Naive B cell (primary cell): ENCODE data around the gene CARD11. TPM values are rescaled to one million over a fixed set of nuclear protein-coding genes. Genes with fewer than 3 reads are reported as not detected.
A peak's percentile ranks its signal among the peaks of the same experiment; 100 is the strongest.

Experiments
- ATAC-seq, 2 donors: fragments of 150-1000 bp; cut with Tn5 transposase; 2 replicates each; pipeline ENCODE4 v1.10.0; 2021; ENCODE audit warnings: low read depth in 2 of 2, mild to moderate bottlenecking in 2 of 2, moderate library complexity in 2 of 2
- DNase-seq: peaks from one replicate; pipeline ENCODE4 v3.0.0; 2022
- H3K27ac Mint-ChIP-seq, 6 donors: one replicate each; pipeline ENCODE4 v1.8.0; 2020 to 2022; ENCODE audit warnings: mild to moderate bottlenecking in 6 of 6, mixed read lengths in 6 of 6, moderate library complexity in 5 of 6, inconsistent platforms in 2 of 6
- H3K27me3 Mint-ChIP-seq, 3 donors: one replicate each; pipeline ENCODE4 v1.8.0; 2021 to 2022; ENCODE audit warnings: mixed read lengths in 3 of 3, mild to moderate bottlenecking in 1 of 3
- H3K36me3 Mint-ChIP-seq, 2 donors: one replicate each; pipeline ENCODE4 v1.8.0; 2020 to 2022; ENCODE audit warnings: mixed read lengths in 2 of 2, inconsistent platforms in 1 of 2, mild to moderate bottlenecking in 1 of 2
- H3K4me1 Mint-ChIP-seq, 3 donors: one replicate each; pipeline ENCODE4 v1.8.0; 2020 to 2022; ENCODE audit warnings: mixed read lengths in 3 of 3, inconsistent platforms in 1 of 3, mild to moderate bottlenecking in 1 of 3, moderate library complexity in 1 of 3
- H3K4me3 Mint-ChIP-seq, 8 donors: one replicate each; pipeline ENCODE4 v1.8.0; 2020 to 2022; ENCODE audit warnings: mild to moderate bottlenecking in 8 of 8, mixed read lengths in 8 of 8, moderate library complexity in 8 of 8, inconsistent platforms in 2 of 8
- H3K9me3 Mint-ChIP-seq, 7 donors: one replicate each; pipeline ENCODE4 v1.8.0; 2020 to 2022; ENCODE audit warnings: mixed read lengths in 7 of 7, mild to moderate bottlenecking in 5 of 7, inconsistent platforms in 2 of 7, moderate library complexity in 1 of 7
- polyA plus RNA-seq, 6 donors: library from polyadenylated mRNA; unstranded; fragments of 300-500 nt; fragmentation: Illumina TruSeq; gene quantifications; one replicate each; pipeline ENCODE4 v1.2.3, GENCODE V29; 2021; ENCODE audit warnings: low read depth in 6 of 6

Gene CARD11
- polyA plus RNA-seq, 6 donors from 2014 or later, result 9.4 to 55.3 (median 17.5) TPM

DNA sequence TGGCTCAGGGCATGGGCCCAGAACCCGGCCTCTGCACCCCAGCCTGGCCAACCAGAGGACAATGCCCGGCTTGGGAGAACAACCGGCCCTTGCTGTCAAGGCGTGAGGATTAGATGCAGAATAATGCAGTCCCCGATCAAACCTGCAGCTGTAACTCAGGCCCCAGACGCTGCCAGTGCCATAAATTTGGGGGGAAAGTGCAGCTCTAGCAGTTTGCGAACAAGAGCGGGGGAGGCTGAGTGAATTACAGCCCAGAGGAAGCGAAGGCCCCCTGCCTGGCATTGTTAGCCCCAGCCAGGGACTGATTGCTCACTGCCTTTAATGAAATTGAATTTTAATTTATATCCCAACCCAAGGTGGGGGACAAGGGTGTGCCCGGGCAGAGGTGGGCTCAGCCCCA lies 161.6 kb downstream of the CARD11 start:
- H3K36me3 Mint-ChIP-seq, result no peaks in the 10 kb centered on the region
- H3K4me1 Mint-ChIP-seq, result peaks cover 15 to 24% (median 18%) of the 10 kb centered on the region in 3 donors
- DNase-seq (no peak), ATAC-seq (no peak)
- no peaks in the 10 kb centered on the region for H3K9me3 Mint-ChIP-seq
- H3K27me3 Mint-ChIP-seq, result peaks cover 0 to 7% (median 0%) of the 10 kb centered on the region in 3 donors
- no peak overlapping the region for H3K4me3 Mint-ChIP-seq
- H3K27ac Mint-ChIP-seq, result no peak overlapping the region

DNA sequence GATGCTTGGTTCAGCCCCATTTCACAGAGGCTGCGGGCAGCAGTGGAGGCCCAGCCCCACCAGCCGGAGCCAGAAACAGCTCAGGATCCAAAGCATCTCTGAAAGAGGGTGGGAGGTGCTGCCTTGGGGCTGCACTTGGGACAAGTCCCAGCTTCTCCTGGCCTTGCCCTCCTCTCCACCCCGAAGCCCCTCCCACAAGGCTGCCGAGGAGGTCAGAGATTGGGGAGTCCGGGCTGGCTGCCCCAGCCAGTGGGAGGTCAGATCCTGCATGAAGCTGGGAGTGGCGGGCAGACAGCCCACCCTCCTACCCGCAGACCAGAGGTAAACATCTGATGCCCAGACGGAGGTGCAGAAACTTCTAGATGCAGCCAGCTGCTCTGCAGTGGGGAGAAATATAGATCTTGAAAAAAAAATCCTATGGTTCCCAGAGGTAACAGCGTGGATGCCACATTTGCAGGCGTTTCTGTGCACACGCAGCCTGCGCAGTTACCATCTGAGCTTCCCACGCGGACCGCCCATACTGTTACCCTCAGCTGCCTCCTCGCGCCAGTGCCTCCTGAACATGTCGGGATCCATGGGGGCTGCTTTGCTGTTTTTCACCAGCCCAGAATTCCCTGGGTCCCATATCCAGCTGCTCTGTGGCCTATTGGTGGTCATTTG lies 162.7 kb downstream of the CARD11 start:
- Mint-ChIP-seq H3K27ac (no peak overlapping the region), H3K4me3 (no peak overlapping the region), H3K4me1 (peaks cover 12 to 17% (median 14%) of the 10 kb centered on the region in 3 donors), H3K36me3 (no peaks in the 10 kb centered on the region), H3K9me3 (no peaks in the 10 kb centered on the region), H3K27me3 (peaks cover 0 to 7% (median 0%) of the 10 kb centered on the region in 3 donors)
- ATAC-seq (no peak), DNase-seq (no peak)

GRCh38 chr7:2880051-2880450 lies 163.6 kb downstream of the CARD11 start:
- no peaks in the 10 kb centered on the region for H3K36me3 Mint-ChIP-seq
- H3K27ac Mint-ChIP-seq, result peak overlapping the region in 2 of 6 donors; percentile 9 to 15
- peaks cover 0 to 7% (median 0%) of the 10 kb centered on the region in 3 donors for H3K27me3 Mint-ChIP-seq
- DNase-seq (no peak), ATAC-seq (no peak)
- peaks cover 12 to 17% (median 14%) of the 10 kb centered on the region in 3 donors for H3K4me1 Mint-ChIP-seq
- peak overlapping the region in 1 of 8 donors; percentile 35 for H3K4me3 Mint-ChIP-seq
- H3K9me3 Mint-ChIP-seq, result no peaks in the 10 kb centered on the region

DNA sequence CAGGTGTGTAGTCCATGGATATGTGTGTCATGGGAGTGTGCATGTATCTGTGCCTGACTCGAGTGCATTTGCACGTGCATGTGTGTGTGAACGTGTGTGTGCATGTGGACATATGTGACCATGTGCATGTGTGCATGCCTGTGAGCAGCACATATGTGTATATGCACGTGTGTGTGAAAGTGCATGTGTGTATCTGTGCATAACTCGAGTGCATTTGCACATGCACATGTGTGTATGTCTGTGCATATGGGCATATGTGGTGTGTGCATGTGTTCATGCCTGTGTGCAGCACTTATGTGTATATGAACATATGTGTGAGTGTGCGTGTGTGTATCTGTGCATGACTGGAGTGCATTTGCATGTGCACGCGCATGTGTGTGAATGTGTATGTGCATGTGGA lies 164.3 kb downstream of the CARD11 start:
- Mint-ChIP-seq H3K4me3 (peak overlapping the region in 2 of 8 donors; percentile 32 to 40), H3K27ac (no peak overlapping the region), H3K9me3 (no peaks in the 10 kb centered on the region), H3K4me1 (peaks cover 12 to 18% (median 17%) of the 10 kb centered on the region in 3 donors), H3K27me3 (peaks cover 0 to 7% (median 0%) of the 10 kb centered on the region in 3 donors), H3K36me3 (no peaks in the 10 kb centered on the region)
- ATAC-seq (no peak), DNase-seq (no peak)

DNA sequence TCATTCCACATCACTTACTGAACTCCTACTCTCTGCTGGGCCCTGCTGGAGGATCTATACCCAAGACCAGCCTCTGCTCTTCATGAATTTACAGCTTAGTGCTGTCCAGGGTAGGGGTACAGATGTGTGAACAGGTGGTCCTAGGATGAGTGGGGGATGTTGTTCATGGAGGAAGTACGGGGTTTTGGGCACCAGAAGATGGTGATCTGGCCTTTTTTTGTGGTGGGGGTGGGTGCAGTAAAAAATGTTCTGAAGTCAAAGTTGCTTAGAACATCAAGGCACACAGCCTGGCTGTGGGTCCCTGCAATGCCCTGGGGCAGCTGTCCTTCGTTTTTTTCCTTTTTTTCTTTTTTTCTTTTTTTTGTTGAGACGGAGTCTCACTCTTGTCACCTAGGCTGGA lies 165.4 kb downstream of the CARD11 start:
- no peaks in the 10 kb centered on the region for H3K9me3 Mint-ChIP-seq
- H3K4me3 Mint-ChIP-seq, result peak overlapping the region in 3 of 8 donors; percentile 33 to 64 (median 51)
- peaks cover 17 to 18% (median 17%) of the 10 kb centered on the region in 3 donors for H3K4me1 Mint-ChIP-seq
- H3K27me3 Mint-ChIP-seq, result no peaks in the 10 kb centered on the region
- DNase-seq (no peak), ATAC-seq (no peak)
- H3K36me3 Mint-ChIP-seq, result no peaks in the 10 kb centered on the region
- H3K27ac Mint-ChIP-seq, result no peak overlapping the region

DNA sequence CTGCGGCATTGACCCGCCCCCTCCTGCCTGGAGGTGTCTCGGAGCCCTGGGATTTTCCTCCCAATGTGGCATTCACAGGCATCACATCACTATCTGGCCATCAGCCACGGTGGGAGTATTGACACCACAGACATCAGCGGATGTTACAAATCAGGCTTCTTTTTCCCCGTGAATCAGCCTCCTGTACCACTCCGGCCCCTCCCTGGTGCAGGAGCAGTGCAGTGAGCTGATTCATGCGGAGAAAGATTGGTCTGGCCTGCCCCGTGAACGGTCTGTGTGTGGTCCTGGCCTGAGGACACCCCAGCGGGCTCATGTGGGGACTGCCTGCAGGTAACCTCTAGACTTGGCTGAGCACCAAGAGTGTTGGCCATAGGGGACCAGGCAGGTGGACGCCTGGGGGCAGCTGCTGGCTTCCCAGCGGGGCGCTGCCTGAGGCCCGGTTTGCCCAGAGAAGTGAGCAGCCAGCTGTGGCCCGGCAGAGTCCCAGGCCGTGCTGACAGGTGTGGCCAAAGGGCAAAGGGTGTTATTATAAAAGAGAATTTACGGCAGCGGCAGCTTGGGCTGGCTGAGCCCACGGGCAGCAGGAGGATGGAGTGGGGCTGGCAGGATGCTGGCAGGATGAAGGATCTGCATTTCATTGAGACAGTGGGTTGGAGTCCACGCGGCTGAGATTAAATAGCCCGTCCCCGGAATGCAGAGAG lies 167.5 kb downstream of the CARD11 start:
- DNase-seq (no peak), ATAC-seq (no peak)
- H3K4me1 Mint-ChIP-seq, result peaks cover 24 to 26% (median 25%) of the 10 kb centered on the region in 3 donors
- no peaks in the 10 kb centered on the region for H3K27me3 Mint-ChIP-seq
- H3K9me3 Mint-ChIP-seq, result no peaks in the 10 kb centered on the region
- peak overlapping the region in 1 of 8 donors; percentile 61 for H3K4me3 Mint-ChIP-seq
- H3K27ac Mint-ChIP-seq, result peak overlapping the region in 1 of 6 donors; percentile 37
- H3K36me3 Mint-ChIP-seq, result no peaks in the 10 kb centered on the region

DNA sequence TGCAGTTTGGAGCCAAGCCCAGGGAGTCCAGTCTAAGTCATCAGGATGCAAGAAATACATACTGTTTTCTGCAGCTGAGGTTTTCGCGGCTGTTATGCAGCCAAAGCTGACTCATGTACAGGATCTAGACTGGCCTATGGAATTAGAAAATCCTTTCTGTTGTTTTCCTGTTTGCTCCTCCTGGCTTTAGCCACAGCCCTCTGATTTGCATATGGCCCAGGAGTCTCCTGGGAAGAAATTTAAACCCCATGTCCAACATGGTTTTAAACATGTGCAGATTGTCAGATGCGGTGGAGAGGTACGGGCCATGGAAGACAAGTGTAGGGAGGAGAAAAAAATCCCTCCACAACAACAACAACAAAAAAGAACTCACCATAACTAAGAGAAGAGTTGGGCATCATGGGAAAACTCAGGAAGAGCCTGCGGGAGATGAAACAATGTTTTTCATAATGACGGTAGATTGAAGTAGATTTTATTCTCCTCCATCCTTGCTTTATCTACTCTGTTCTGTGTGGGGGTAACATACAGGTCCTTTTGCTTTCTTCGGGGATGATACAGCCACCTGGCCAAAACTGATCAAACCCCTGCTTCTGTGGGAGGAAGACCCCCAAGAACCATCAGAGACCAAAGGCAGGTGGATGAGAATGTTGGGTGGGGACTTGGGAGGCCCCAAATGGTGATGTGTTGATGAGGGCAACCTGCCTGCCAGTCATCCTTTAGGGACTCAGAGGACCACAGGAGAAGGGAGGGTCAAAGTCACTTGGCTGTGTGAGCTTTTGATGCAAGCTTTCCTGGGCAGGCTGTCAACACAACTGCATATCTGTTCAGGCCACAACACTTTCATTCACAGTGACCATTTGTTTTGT lies 169.7 kb downstream of the CARD11 start:
- no peaks in the 10 kb centered on the region for H3K36me3 Mint-ChIP-seq
- DNase-seq (no peak), ATAC-seq (no peak)
- H3K9me3 Mint-ChIP-seq, result no peaks in the 10 kb centered on the region
- H3K4me3 Mint-ChIP-seq, result peak overlapping the region in 2 of 8 donors; percentile 44 to 47
- peaks cover 35 to 44% (median 40%) of the 10 kb centered on the region in 3 donors for H3K4me1 Mint-ChIP-seq
- H3K27me3 Mint-ChIP-seq, result no peaks in the 10 kb centered on the region
- H3K27ac Mint-ChIP-seq, result peak overlapping the region in 4 of 6 donors; percentile 1 to 95 (median 42)

DNA sequence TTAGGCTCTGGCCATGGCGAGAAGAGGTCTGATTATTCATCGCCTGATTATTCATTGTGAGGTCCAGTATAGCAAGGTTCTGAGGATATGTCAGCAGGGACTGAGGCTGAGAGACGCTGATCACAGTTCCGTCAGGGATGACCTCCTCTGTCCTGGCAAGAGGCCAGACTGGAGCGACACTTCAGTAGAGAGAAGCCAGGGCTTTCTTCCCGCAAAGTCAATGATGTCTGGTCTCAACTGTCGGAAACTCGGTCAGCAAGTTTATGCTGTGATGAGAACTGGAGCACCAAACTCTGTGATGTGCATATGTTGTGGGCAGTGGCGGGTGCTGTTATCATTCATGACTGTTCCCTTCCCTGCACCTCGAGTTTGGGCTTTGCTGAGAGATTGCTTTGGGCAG lies 170.5 kb downstream of the CARD11 start:
- DNase-seq, result no peak
- ATAC-seq, result no peak
- Mint-ChIP-seq H3K4me1 (peaks cover 31 to 38% (median 32%) of the 10 kb centered on the region in 3 donors), H3K27ac (peak overlapping the region in 1 of 6 donors; percentile 53), H3K36me3 (no peaks in the 10 kb centered on the region), H3K4me3 (peak overlapping the region in 3 of 8 donors; percentile 5 to 21 (median 16)), H3K27me3 (no peaks in the 10 kb centered on the region), H3K9me3 (no peaks in the 10 kb centered on the region)

- H3K4me3 Mint-ChIP-seq, result peak overlapping the region in 3 of 8 donors; percentile 5 to 54 (median 18)
Measured at GRCh38 chr7:2872296-2872874, 171.3 kb downstream of the CARD11 start.

GRCh38 chr7:2870471-2870931 lies 173.2 kb downstream of the CARD11 start:
- peak overlapping the region; percentile 43 to 87 (median 85) for H3K4me3 Mint-ChIP-seq
- H3K27ac Mint-ChIP-seq, result peak overlapping the region; percentile 5 to 86 (median 68)
- DNase-seq (peak; percentile 43), ATAC-seq (peak; percentile 84 to 88)
- H3K27me3 Mint-ChIP-seq, result no peaks in the 10 kb centered on the region
- no peaks in the 10 kb centered on the region for H3K9me3 Mint-ChIP-seq
- peaks cover 29 to 36% (median 29%) of the 10 kb centered on the region in 3 donors for H3K4me1 Mint-ChIP-seq
- H3K36me3 Mint-ChIP-seq, result no peaks in the 10 kb centered on the region

More at GRCh38 chr7:2872296-2872874, 171.3 kb downstream of the CARD11 start:
- no peak for DNase-seq
- no peaks in the 10 kb centered on the region for H3K27me3 Mint-ChIP-seq
- peak overlapping the region in 5 of 6 donors; percentile 7 to 79 (median 55) for H3K27ac Mint-ChIP-seq
- ATAC-seq, result no peak
- peaks cover 29 to 36% (median 29%) of the 10 kb centered on the region in 3 donors for H3K4me1 Mint-ChIP-seq
- H3K9me3 Mint-ChIP-seq, result no peaks in the 10 kb centered on the region
- no peaks in the 10 kb centered on the region for H3K36me3 Mint-ChIP-seq

DNA sequence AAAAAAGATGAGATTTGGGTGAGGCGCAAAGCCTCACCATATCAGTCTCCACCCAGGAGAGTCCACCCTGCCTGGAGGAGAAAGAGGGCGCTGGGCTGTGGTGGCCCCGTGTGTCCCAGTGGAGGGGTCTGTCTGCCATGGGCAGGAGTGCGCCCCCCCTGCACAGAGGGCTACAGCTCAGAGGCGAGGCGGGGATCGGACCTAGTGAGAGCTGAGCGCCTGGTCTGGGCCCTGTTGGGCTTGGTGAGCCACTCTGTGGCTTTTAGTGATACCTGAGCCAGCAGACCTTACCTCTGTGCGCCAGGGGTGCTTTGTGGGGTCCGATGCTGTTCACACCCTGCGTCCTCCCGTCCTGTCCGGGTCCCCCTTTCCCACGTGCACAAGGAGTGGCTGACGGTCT lies 173.7 kb downstream of the CARD11 start:
- Mint-ChIP-seq H3K36me3 (no peaks in the 10 kb centered on the region), H3K4me3 (peak overlapping the region in 7 of 8 donors; percentile 43 to 87 (median 83)), H3K27ac (peak overlapping the region in 3 of 6 donors; percentile 32 to 94 (median 37)), H3K27me3 (no peaks in the 10 kb centered on the region), H3K4me1 (peaks cover 31 to 37% (median 31%) of the 10 kb centered on the region in 3 donors), H3K9me3 (no peaks in the 10 kb centered on the region)
- ATAC-seq (peak in 1 of 2 donors; percentile 4), DNase-seq (no peak)

DNA sequence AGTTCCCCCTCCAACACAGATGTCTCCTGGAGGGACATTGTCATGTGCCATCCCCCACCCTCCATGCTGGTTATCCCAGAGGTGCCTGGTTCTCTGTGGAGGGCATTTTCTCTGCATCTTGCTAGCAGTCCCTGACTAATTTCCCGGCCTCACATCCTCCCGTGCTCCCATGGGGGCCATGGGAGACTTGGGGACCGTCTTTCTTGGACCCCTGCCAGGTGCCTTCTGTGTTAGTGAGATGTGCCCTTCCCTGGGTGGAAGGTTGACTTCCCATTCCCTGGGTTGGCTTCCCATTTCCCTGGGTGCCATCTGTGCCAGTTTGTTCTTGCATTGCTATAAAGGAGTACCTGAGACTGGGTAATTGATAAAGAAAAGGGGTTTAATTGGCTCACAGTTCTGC lies 177.1 kb downstream of the CARD11 start:
- ATAC-seq (no peak), DNase-seq (no peak)
- Mint-ChIP-seq H3K4me3 (no peak overlapping the region), H3K27me3 (no peaks in the 10 kb centered on the region), H3K27ac (peak overlapping the region in 2 of 6 donors; percentile 28 to 70), H3K9me3 (no peaks in the 10 kb centered on the region), H3K36me3 (no peaks in the 10 kb centered on the region), H3K4me1 (peaks cover 32 to 40% (median 38%) of the 10 kb centered on the region in 3 donors)
